ENCODE measurements around the gene MMP15.
A peak's percentile ranks its signal among the peaks of the same experiment; 100 is the strongest.

MMP15 gene

GRCh38 chr16:58020628-58021521 is 4.7 kb upstream of the MMP15 start:
- DNase-seq, result peak; percentile 73

GRCh38 chr16:58021661-58022551 is 3.6 kb upstream of the MMP15 start:
- DNase-seq, result no peak

- DNase-seq, result no peak
These were observed 2.8 kb upstream of the MMP15 start for GRCh38 chr16:58022601-58023371.

GRCh38 chr16:58024486-58025350 is 836 bp upstream of the MMP15 start:
- DNase-seq, result peak; percentile 34

GRCh38 chr16:58026139-58026704 is 668 bp downstream of the MMP15 start:
- no peak for DNase-seq

- no peak for DNase-seq
These were observed 1.2 kb downstream of the MMP15 start for GRCh38 chr16:58026705-58027160.

GRCh38 chr16:58027161-58027915 is 1.8 kb downstream of the MMP15 start:
- DNase-seq, result no peak

GRCh38 chr16:58027916-58028455 is 2.4 kb downstream of the MMP15 start:
- no peak for DNase-seq

- no peak for DNase-seq
These were observed 3.1 kb downstream of the MMP15 start for GRCh38 chr16:58028541-58029070.

- no peak for DNase-seq
These were observed 3.9 kb downstream of the MMP15 start for GRCh38 chr16:58029410-58029809.

GRCh38 chr16:58030136-58030840 is 4.7 kb downstream of the MMP15 start:
- DNase-seq, result no peak

- DNase-seq, result no peak
These were observed 5.7 kb downstream of the MMP15 start for GRCh38 chr16:58031016-58031800.

- no peak for DNase-seq
These were observed 7.2 kb downstream of the MMP15 start for GRCh38 chr16:58032710-58033293.

- DNase-seq, result no peak
These were observed 8.7 kb downstream of the MMP15 start for GRCh38 chr16:58034128-58034685.

GRCh38 chr16:58034774-58035173 is 9.2 kb downstream of the MMP15 start:
- no peak for DNase-seq

GRCh38 chr16:58035356-58036170 is 10.0 kb downstream of the MMP15 start:
- no peak for DNase-seq

- DNase-seq, result no peak
These were observed 11.4 kb downstream of the MMP15 start for GRCh38 chr16:58036943-58037342.
